GM06990 (cell line): Measurements from ENCODE around the gene LOC128125822.

ENCODE experiments used
- DNase-seq: peaks from one replicate; pipeline ENCODE4 v3.0.0-alpha.2; 2011; ENCODE audit not compliant: insufficient read length; ENCODE audit errors: extremely low read depth
- H3K27me3 ChIP-seq: replicated peaks from 2 replicates; pipeline ENCODE4 v1.6.0; 2011; ENCODE audit warnings: low read length; ENCODE audit not compliant: control insufficient read depth, insufficient read depth
- H3K36me3 ChIP-seq: 2 replicates; pipeline ENCODE4 v1.5.1; 2011; ENCODE audit warnings: low read length; ENCODE audit not compliant: control insufficient read depth, insufficient read depth
- H3K4me3 ChIP-seq: replicated peaks from 2 replicates; pipeline ENCODE4 v1.5.1; 2011; ENCODE audit warnings: low read depth, mild to moderate bottlenecking, control low read depth, low read length
- CTCF ChIP-seq: IDR thresholded peaks from 2 replicates; pipeline ENCODE4 v1.5.1; 2011; ENCODE audit warnings: low read length, control low read depth, mild to moderate bottlenecking, inconsistent platforms; ENCODE audit not compliant: insufficient read depth, poor library complexity, severe bottlenecking

LOC128125822 gene

GRCh38 chr6:63611560-63611959, 39.3 kb downstream of the LOC128125822 start:
- DNase-seq = no peak
- TF ChIP-seq CTCF = no peak
- Histone ChIP-seq H3K4me3 (no peak overlapping the region), H3K27me3 (no peaks in the 10 kb centered on the region; the same call in 1 of the 2 replicates), H3K36me3 (no peaks in the 10 kb centered on the region)

- no peaks in the 10 kb centered on the region for H3K36me3 ChIP-seq
- no peaks in the 10 kb centered on the region; the same call in 1 of the 2 replicates for H3K27me3 ChIP-seq
- no peak overlapping the region for H3K4me3 ChIP-seq
- TF ChIP-seq CTCF = no peak
- no peak for DNase-seq
Observed at GRCh38 chr6:63615590-63615989, 43.3 kb downstream of the LOC128125822 start.
